Erythroblast (primary cell): ENCODE data around the gene RAMACL.

Experiments
- GATA1 ChIP-seq: IDR thresholded peaks from 2 replicates; pipeline ENCODE4 v1.6.1; 2011; ENCODE audit warnings: low read depth, mild to moderate bottlenecking, control low read depth, low read length, moderate library complexity
- POLR2A ChIP-seq: IDR thresholded peaks from 2 replicates; pipeline ENCODE4 v1.6.1; 2011; ENCODE audit warnings: mild to moderate bottlenecking, low read length

DNA sequence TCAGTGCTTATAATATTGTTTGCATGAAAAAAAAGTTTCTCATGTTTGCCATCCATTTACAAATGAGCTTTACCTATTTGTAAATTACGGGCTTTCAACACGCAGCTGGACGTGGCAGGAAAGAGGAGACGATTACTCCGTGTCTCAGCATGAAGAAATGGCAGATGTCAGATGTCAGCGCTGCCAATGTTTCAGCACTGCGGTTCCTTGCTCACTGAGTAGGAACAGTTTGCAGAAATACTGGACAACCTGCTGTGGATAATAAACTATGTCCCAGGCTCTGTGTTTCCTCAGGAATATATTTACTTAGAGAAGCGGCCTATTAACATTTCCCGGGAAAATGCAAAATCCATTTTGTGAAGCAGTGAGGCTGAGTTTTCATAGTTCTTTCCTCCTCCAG lies 22.7 kb downstream of the RAMACL start:
- TF ChIP-seq POLR2A: no peak
- no peak for TF ChIP-seq GATA1
